ENCODE measurements around the gene AQP1.

AQP1 gene

DNA sequence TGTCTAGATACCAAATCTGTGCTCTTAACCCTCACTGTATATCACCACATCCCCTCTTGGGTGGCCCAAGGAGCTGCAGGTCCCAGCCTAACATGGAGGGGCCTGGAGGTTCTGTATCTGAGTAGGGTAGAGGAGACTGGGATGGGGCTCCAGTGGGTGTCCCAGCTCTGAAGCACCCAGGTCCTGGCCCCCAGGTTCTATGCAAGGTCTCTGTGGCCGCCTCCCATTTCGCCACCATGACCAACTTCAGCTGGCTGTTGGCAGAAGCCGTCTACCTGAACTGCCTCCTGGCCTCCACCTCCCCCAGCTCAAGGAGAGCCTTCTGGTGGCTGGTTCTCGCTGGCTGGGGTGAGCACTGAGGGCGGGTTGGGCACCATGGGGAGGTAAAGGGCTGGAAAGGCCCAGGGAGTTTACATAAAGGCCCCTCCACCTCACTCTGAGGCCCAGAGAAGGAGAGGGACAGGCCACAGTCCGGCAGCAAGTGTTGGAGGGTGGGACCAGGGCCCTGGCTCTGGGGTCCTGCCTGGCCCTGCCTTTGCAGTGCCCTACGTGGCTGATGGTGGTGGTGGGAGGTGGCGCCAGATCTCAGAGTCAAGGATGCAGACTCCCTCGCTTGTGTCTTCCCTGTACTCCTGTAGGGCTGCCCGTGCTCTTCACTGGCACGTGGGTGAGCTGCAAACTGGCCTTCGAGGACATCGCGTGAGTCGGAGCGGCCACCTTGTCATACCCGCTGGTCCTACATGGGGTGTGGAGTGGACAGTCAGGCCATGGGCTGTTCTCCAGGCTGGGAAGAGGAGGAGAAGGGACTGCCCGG lies 62.3 kb downstream of the AQP1 start:
- no peak for DNase-seq

DNA sequence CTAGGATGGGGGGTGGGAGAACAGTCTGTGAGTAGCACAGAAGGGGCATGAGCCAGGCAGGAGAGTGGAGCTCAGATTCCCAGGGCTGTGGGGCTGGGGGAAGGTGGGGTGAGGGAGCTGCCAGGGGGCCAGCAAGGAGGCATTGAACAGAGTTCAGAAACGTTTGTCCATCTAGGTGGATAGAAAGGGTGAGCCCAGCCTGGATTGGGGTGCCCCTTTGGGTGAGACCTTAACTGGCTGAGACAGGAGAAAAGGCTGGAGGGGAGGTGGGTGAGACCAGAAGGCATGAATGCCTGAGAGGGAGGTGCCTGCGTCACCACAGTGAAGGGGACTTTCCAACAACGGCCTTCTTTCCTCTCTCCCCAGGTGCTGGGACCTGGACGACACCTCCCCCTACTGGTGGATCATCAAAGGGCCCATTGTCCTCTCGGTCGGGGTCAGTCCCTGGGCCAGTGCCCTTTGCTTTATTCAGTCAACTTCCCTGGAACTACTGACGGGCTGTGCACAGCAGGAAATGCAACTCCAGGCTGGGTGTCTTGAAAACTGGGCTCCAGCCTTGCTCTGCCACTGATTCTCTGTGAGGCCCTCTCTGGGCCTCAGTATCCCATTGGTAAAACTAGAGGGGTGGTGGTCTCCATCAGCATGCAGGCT lies 63.1 kb downstream of the AQP1 start:
- DNase-seq: peak in 5 of 51 donors; percentile 13 to 26 (median 16)
